GM21528 (cell line): Measurements from ENCODE around the gene CLK3.
"Not testable (repeated sequence)": the region's sequence is repeated elsewhere in the genome, so short reads cannot be mapped to it uniquely, and the experiment has no call there.

Source experiments
- ATAC-seq: cut with Tn5 transposase; IDR thresholded peaks from one replicate; pipeline ENCODE4 v1.9.1; 2021; ENCODE audit warnings: mild to moderate bottlenecking, moderate library complexity; ENCODE audit not compliant: unreplicated experiment, low FRiP score

Gene CLK3

GRCh38 chr15:74635228-74635627, 19.6 kb downstream of the CLK3 start:
- no peak for ATAC-seq

GRCh38 chr15:74636984-74637383, 21.3 kb downstream of the CLK3 start:
- ATAC-seq, result no peak

- ATAC-seq, result no peak
Observed at GRCh38 chr15:74641151-74641550, 25.5 kb downstream of the CLK3 start.

- no peak for ATAC-seq
Observed at GRCh38 chr15:74642348-74642733, 26.7 kb downstream of the CLK3 start.

GRCh38 chr15:74642734-74643664, 27.4 kb downstream of the CLK3 start:
- ATAC-seq, result no peak

DNA sequence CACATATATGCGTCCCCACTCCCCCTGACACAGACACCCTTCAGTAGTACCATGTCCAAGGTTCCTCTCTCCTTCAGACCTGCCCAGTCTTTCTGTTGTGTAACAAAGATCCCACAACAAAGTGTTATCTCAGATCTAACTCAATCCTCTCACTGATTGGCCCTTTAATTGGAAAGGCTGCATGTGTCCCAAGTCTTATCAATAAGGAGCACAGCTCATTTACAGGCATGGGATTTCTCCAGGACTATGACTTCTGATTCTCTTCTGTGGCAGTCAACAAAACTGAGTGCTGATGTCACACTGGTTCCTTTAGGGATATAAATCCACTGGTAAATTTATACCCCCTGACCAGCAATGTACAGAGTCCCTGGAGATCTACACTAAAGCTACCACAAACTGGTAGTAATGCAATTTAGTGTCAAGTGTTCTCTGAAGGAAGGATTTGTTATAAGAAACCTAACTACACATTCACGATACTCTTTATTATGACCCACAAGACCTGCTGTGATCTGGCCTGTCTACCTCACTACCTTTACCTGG, 28.1 kb downstream of the CLK3 start:
- no peak for ATAC-seq

- no peak for ATAC-seq
Observed at GRCh38 chr15:74646480-74646879, 30.8 kb downstream of the CLK3 start.

GRCh38 chr15:74648051-74648842, 32.6 kb downstream of the CLK3 start:
- ATAC-seq, result no peak

- no peak for ATAC-seq
Observed at GRCh38 chr15:74651242-74651741, 35.7 kb downstream of the CLK3 start.

DNA sequence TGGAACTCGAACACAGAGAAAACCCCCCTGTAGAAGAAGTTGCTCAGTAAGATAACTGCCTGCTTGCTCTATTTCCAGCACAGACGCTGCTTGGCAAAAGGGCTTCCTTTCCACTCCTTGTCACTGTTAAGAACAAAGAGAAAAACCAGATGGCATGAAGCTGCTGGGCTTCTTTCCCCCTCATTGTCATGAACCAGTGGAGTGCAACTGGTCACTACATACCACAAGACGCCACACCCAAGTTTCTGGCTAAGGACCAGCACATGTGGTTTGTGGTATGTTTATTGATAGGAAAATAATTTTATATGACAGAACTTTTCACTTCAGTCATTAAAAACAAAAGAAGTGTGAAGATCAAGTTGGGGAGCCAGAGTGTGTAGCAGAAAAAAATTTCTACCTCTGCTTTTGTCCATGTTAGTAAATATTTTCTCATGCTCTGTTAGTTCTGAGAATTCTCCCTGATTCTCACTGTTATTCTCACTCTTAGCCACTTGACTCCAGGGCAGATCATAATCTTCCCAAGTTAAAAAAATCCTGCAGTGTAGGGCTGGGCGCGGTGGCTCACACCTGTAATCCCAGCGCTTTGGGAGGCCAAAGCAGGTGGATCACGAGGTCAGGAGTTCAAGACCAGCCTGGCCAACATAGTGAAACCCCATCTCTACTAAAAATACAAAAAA, 37.9 kb downstream of the CLK3 start:
- ATAC-seq, result no peak

DNA sequence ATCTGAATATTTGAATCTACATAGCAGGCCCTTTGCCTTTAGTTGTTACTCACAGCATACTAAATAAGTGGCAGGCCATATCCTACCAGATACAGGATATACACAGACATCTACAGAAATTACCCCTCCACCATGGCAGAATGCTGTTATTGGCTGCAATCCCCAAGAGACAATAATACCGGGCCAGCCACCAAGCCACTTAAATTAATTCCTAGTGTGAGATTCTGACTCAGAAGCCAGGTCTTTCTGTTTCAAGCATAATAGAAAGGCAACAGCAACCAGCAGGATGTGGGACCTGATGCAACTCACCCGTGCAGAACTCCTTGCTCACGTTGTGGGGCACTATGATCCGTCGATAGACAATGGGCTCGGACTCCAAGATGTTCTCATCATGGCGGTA, 39.8 kb downstream of the CLK3 start:
- no peak for ATAC-seq

- no peak for ATAC-seq
Observed at GRCh38 chr15:74656935-74657535, 41.4 kb downstream of the CLK3 start.

DNA sequence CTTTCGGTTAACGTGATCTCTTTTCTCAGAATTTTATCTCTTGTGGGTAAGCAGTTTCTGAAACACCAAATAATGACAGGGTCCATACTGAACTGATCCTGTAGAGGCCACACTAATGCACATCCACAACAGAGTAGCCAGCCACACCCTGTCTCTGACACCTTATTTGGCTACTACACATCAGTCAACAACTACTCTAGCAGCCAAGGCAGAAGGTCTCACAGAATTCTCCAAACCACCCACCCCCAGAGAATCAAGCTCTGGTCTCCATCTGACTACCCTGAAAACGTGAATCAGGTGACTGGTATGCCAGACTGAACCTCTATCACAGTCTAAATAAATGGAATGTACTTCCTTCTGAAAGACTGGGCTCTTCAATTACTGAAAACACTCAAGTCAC, 42.2 kb downstream of the CLK3 start:
- ATAC-seq, result no peak

DNA sequence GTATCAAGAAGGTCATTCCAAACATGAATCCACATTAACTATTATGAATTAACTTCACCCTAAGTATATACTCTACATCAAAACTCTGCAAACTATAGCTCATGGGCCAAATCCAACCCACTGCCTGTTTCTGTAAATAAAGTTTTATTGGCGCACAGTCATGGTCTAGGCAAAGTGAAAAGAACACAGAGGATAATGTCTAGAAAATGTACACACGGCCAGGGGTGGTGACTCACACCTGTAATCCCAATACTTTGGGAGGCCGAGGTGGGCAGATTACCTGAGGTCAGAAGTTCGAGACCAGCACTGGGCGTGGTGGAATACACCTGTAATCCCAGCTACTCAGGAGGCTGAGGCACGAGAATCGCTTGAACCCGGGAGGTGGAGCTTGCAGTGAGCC, 45.6 kb downstream of the CLK3 start:
- not testable (repeated sequence) for ATAC-seq

GRCh38 chr15:74662064-74662860, 46.6 kb downstream of the CLK3 start:
- no peak for ATAC-seq

DNA sequence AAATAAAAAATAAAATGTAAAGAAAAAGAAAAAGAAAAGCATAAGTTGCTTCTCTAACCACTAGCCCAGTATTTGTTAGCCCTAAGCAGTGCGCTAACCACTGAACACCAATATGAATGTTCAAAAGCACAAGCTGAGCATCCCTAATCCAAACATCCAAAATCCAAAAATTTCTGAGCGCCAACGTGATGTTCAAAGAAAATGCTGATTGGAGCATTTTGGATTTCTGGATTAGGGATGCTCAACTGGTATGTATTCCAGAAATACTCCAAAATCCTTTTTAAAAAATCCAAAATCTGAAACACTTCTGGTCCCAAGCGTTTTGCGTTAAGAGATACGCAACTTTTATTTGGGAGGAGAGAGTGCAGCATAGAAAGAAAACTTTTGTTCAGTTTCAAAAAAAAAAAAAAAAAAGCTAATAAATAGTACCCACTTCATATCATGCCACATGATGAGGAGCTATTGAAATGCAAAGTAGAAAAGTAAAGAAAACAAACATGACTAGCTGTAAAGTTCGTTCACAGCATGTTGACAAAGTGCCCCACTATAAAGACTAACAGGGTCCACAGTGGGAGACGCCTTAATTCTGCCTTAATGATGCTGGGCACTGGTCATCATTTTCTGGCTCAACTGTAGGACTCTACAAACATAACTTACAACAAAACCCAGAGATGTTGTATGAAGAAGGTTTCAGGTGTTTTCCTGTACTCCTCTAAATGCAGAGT, 47.8 kb downstream of the CLK3 start:
- no peak for ATAC-seq

DNA sequence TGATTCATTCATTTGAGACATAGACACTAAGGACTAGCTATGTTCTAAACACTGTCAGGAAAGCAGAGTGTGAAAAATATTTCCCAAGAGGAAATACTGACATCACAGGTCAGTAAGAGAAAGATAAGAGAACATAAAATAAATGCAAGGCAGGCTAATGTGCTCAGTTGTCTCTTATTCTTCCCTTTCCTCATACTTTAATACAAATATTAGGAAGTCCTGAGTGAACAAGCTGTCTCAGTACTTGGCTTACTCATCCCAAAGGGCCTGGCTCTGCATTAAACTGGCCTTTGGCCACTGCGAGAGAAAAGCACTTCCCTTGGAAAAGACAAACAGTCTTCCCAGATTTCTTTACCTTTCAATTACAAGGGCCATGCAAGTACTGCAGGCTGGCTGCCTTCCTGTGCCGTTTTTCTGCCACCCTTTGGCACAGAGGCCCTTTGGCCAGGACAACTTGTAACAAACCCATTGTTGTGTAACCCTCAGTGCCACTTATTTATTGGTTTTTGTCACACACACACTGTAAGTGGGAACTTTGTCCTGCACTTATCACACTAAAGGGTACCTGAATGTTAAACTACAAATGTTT, 48.5 kb downstream of the CLK3 start:
- ATAC-seq, result no peak

- ATAC-seq, result no peak
Observed at GRCh38 chr15:74664670-74665069, 49.0 kb downstream of the CLK3 start.
